ENCODE measurements around the gene EIF4G2. TPM values are rescaled to one million over a fixed set of nuclear protein-coding genes. Genes with fewer than 3 reads are reported as not detected.

EIF4G2 gene
- total RNA-seq, 1 experiment from 2014 or later: 1,198 TPM

DNA sequence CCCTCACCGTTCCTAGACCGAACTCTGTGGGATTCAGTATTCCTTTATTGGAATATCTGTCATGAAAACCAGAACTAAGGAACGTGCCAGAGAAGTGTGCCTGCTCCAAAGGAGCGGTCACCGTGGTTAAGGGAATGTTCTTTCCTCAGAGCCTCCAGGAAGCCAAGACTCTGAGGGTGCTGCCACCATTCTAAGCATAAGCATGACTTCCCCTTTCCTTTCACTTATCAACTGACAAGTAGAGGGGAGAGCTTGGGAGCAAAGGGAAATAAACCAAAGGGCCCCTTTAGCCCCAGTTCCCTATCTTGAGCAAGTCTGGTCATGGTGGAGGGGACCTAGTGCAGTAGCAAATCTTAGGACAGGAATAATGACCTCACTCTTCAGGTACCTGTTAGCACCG lies 30.9 kb downstream of the EIF4G2 start:
- POLR2A ChIA-PET (ENCODE audit: low non-redundant PET): interaction anchor here (0.6 kb wide), 1 partner anchor 275 kb away, joined by 3 read pairs; no protein-coding TSS in a partner anchor
- Histone ChIP-seq H3K9me3 (ENCODE audit: low read depth, low read length, poor library complexity, severe bottlenecking) (no peaks in the 10 kb centered on the region), H3K4me1 (ENCODE audit: insufficient read depth, low read length, poor library complexity, severe bottlenecking) (no peaks in the 10 kb centered on the region), H3K27ac (ENCODE audit: low read depth, low read length, poor library complexity, severe bottlenecking) (no peak overlapping the region), H3K4me3 (ENCODE audit: low read depth, low read length, poor library complexity, severe bottlenecking) (no peak overlapping the region), H3K36me3 (ENCODE audit: insufficient read depth, low read length, poor library complexity, severe bottlenecking) (peaks cover 62% of the 10 kb centered on the region), H3K27me3 (replicated peaks; ENCODE audit: insufficient read depth, low read depth, low read length, poor library complexity) (no peaks in the 10 kb centered on the region)
- BruUV-seq (replicated peaks): no TSS peak
- TF ChIP-seq EZH2 (IDR thresholded peaks at IDR 0.05; ENCODE audit: borderline replicate concordance, low read depth, low read length, poor library complexity, severe bottlenecking): no peak
- no peak for TF ChIP-seq CTCF (conservative IDR thresholded peaks at IDR 0.05; ENCODE audit: low read depth, low read length)
- intact Hi-C loops (cut with micrococcal nuclease; ENCODE audit: unreplicated experiment): no loop called here
- no peak for DNase-seq (ENCODE audit: low spot score)
- CTCF ChIA-PET: no interaction called here

- TF ChIP-seq EZH2 (IDR thresholded peaks at IDR 0.05; ENCODE audit: borderline replicate concordance, low read depth, low read length, poor library complexity, severe bottlenecking) (no peak), CTCF (conservative IDR thresholded peaks at IDR 0.05; ENCODE audit: low read depth, low read length) (no peak)
- Histone ChIP-seq H3K36me3 (ENCODE audit: insufficient read depth, low read length, poor library complexity, severe bottlenecking) (peaks cover 66% of the 10 kb centered on the region), H3K4me1 (ENCODE audit: insufficient read depth, low read length, poor library complexity, severe bottlenecking) (no peaks in the 10 kb centered on the region), H3K9me3 (ENCODE audit: low read depth, low read length, poor library complexity, severe bottlenecking) (no peaks in the 10 kb centered on the region), H3K4me3 (ENCODE audit: low read depth, low read length, poor library complexity, severe bottlenecking) (no peak overlapping the region), H3K27me3 (replicated peaks; ENCODE audit: insufficient read depth, low read depth, low read length, poor library complexity) (no peaks in the 10 kb centered on the region), H3K27ac (ENCODE audit: low read depth, low read length, poor library complexity, severe bottlenecking) (no peak overlapping the region)
- ChIA-PET POLR2A (ENCODE audit: low non-redundant PET) (no interaction called here), CTCF (no interaction called here)
- BruUV-seq (replicated peaks): no TSS peak
- no peak for DNase-seq (ENCODE audit: low spot score)
- intact Hi-C loops (cut with micrococcal nuclease; ENCODE audit: unreplicated experiment): no loop called here
Observed at GRCh38 chr11:10777393-10777793, 31.3 kb downstream of the EIF4G2 start.

DNA sequence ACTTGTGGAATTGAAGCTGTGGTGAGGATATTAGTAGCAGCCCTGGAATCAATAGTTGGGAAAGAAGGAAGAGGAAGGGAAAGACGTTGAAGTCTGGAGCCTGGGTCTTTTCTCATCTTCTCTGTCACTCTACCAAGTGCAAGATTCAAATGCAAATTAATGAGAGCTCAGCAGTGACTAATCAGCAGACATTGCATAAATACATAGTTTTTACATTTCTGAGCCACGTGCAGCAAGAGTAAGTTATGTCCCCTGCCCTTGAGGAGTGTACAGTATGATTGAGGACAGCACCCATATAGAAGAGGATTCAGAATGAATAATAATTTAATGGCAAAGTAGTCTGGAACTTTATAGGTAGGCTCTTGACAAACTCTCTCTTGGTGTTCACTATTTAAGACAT lies 33.9 kb downstream of the EIF4G2 start:
- CTCF ChIA-PET: interaction anchor here (0.6 kb wide), 1 partner anchor 18 kb away, joined by 3 read pairs; no protein-coding TSS in a partner anchor
- intact Hi-C loops (cut with micrococcal nuclease; ENCODE audit: unreplicated experiment): no loop called here
- Histone ChIP-seq H3K4me3 (ENCODE audit: low read depth, low read length, poor library complexity, severe bottlenecking) (no peak overlapping the region), H3K27ac (ENCODE audit: low read depth, low read length, poor library complexity, severe bottlenecking) (no peak overlapping the region), H3K4me1 (ENCODE audit: insufficient read depth, low read length, poor library complexity, severe bottlenecking) (no peaks in the 10 kb centered on the region), H3K27me3 (replicated peaks; ENCODE audit: insufficient read depth, low read depth, low read length, poor library complexity) (no peaks in the 10 kb centered on the region), H3K9me3 (ENCODE audit: low read depth, low read length, poor library complexity, severe bottlenecking) (no peaks in the 10 kb centered on the region), H3K36me3 (ENCODE audit: insufficient read depth, low read length, poor library complexity, severe bottlenecking) (peaks cover 85% of the 10 kb centered on the region)
- POLR2A ChIA-PET (ENCODE audit: low non-redundant PET): no interaction called here
- BruUV-seq (replicated peaks): no TSS peak
- DNase-seq (ENCODE audit: low spot score): no peak
- no peak for TF ChIP-seq CTCF (conservative IDR thresholded peaks at IDR 0.05; ENCODE audit: low read depth, low read length)
- no peak for TF ChIP-seq EZH2 (IDR thresholded peaks at IDR 0.05; ENCODE audit: borderline replicate concordance, low read depth, low read length, poor library complexity, severe bottlenecking)
